Astrocyte of the spinal cord (primary cell): Measurements from ENCODE around the gene NUP133.

Experiments
- DNase-seq: peaks from one replicate; pipeline ENCODE4 v3.0.0; 2011; ENCODE audit warnings: low read depth, low spot score
- H3K4me3 ChIP-seq: 2 replicates; pipeline ENCODE4 v1.5.1; 2011; ENCODE audit warnings: low read depth, mild to moderate bottlenecking, low read length, moderate library complexity
- CTCF ChIP-seq: IDR thresholded peaks from 2 replicates; pipeline ENCODE4 v1.5.1; 2012; ENCODE audit warnings: low read depth, mild to moderate bottlenecking, low read length, inconsistent platforms
- in situ Hi-C: cut with HindIII; loops from 2 replicates; pipeline ENCODE4 v1.10.0; 2017; ENCODE audit warnings: low sequenced_read_pairs

NUP133 gene

GRCh38 chr1:229459815-229460214, 48.3 kb downstream of the NUP133 start:
- no peak for TF ChIP-seq CTCF
- in situ Hi-C loops, result no loop called here
- DNase-seq, result no peak
- no peak overlapping the region for H3K4me3 ChIP-seq

- in situ Hi-C loops, result no loop called here
- DNase-seq, result no peak
- TF ChIP-seq CTCF, result no peak
- H3K4me3 ChIP-seq, result no peak overlapping the region
Observed at GRCh38 chr1:229457436-229457835, 50.7 kb downstream of the NUP133 start.

GRCh38 chr1:229456016-229456415, 52.1 kb downstream of the NUP133 start:
- DNase-seq, result peak; percentile 21
- in situ Hi-C loops, result no loop called here

GRCh38 chr1:229454056-229454455, 54.1 kb downstream of the NUP133 start:
- TF ChIP-seq CTCF, result no peak
- in situ Hi-C loops, result no loop called here
- no peak overlapping the region for H3K4me3 ChIP-seq
- DNase-seq, result no peak

More at GRCh38 chr1:229456016-229456415, 52.1 kb downstream of the NUP133 start:
- H3K4me3 ChIP-seq, result no peak overlapping the region
- no peak for TF ChIP-seq CTCF

- peak; percentile 59 for TF ChIP-seq CTCF
- peak; percentile 24 for DNase-seq
- in situ Hi-C loops, result no loop called here
- no peak overlapping the region for H3K4me3 ChIP-seq
Observed at GRCh38 chr1:229452956-229453801, 55.0 kb downstream of the NUP133 start.

GRCh38 chr1:229448845-229449244, 59.3 kb downstream of the NUP133 start:
- no peak for DNase-seq
- in situ Hi-C loops, result loop anchor here (25.0 kb wide), 1 partner anchor 112 kb away; the partner anchor contains the start of gene CCSAP
- no peak for TF ChIP-seq CTCF

More at GRCh38 chr1:229448845-229449244, 59.3 kb downstream of the NUP133 start:
- H3K4me3 ChIP-seq, result no peak overlapping the region
